Activated T-helper 17 cell treated with anti-CD3 and anti-CD28 coated beads, Interleukin-2, amount 50 U/mL, for 72 hours (primary cell): ENCODE data around the gene FRMD4A. TPM values are rescaled to one million over a fixed set of nuclear protein-coding genes. Genes with fewer than 3 reads are reported as not detected.
A peak's percentile ranks its signal among the peaks of the same experiment; 100 is the strongest.

ENCODE experiments used
- ATAC-seq: fragments of 150-1000 bp; cut with Tn5 transposase; replicated peaks from 2 replicates; pipeline ENCODE4 v1.10.0; 2021; ENCODE audit warnings: mild to moderate bottlenecking, moderate library complexity
- H3K27ac Mint-ChIP-seq: one replicate; pipeline ENCODE4 v1.8.0; 2022; ENCODE audit warnings: mixed read lengths
- H3K27me3 Mint-ChIP-seq: one replicate; pipeline ENCODE4 v1.8.0; 2022; ENCODE audit warnings: mixed read lengths
- H3K36me3 Mint-ChIP-seq: one replicate; pipeline ENCODE4 v1.8.0; 2022; ENCODE audit warnings: low read depth, mild to moderate bottlenecking, mixed read lengths
- H3K4me1 Mint-ChIP-seq: one replicate; pipeline ENCODE4 v1.8.0; 2022; ENCODE audit warnings: mixed read lengths
- H3K4me3 Mint-ChIP-seq: one replicate; pipeline ENCODE4 v1.8.0; 2022; ENCODE audit warnings: mild to moderate bottlenecking, mixed read lengths
- H3K9me3 Mint-ChIP-seq: one replicate; pipeline ENCODE4 v1.8.0; 2022; ENCODE audit warnings: mixed read lengths
- total RNA-seq, 2 donors: library from RNA; stranded (reverse); gene quantifications; one replicate each; pipeline ENCODE4 v1.2.3, GENCODE V29; 2022

Gene FRMD4A
- total RNA-seq, 2 donors from 2014 or later: 0.69 to 2.0 TPM

- Mint-ChIP-seq H3K27me3 (peaks cover 34% of the 10 kb centered on the region), H3K27ac (peak overlapping the region; percentile 33), H3K4me3 (peak overlapping the region; percentile 57), H3K4me1 (peaks cover 11% of the 10 kb centered on the region), H3K36me3 (no peaks in the 10 kb centered on the region), H3K9me3 (no peaks in the 10 kb centered on the region)
- ATAC-seq: no peak
These were observed 624.1 kb downstream of the FRMD4A start for GRCh38 chr10:13706604-13707003.

- ATAC-seq: no peak
- Mint-ChIP-seq H3K27ac (no peak overlapping the region), H3K36me3 (no peaks in the 10 kb centered on the region)
These were observed 624.5 kb downstream of the FRMD4A start for GRCh38 chr10:13706175-13706574.

GRCh38 chr10:13705526-13706174 lies 625.1 kb downstream of the FRMD4A start:
- H3K9me3 Mint-ChIP-seq: no peaks in the 10 kb centered on the region
- ATAC-seq: no peak

More at GRCh38 chr10:13706175-13706574, 624.5 kb downstream of the FRMD4A start:
- H3K9me3 Mint-ChIP-seq: no peaks in the 10 kb centered on the region
- H3K4me1 Mint-ChIP-seq: peaks cover 11% of the 10 kb centered on the region
- peaks cover 34% of the 10 kb centered on the region for H3K27me3 Mint-ChIP-seq
- no peak overlapping the region for H3K4me3 Mint-ChIP-seq

GRCh38 chr10:13704964-13705363 lies 625.8 kb downstream of the FRMD4A start:
- Mint-ChIP-seq H3K27me3 (peaks cover 34% of the 10 kb centered on the region), H3K27ac (no peak overlapping the region), H3K4me3 (no peak overlapping the region), H3K9me3 (no peaks in the 10 kb centered on the region), H3K4me1 (peaks cover 11% of the 10 kb centered on the region), H3K36me3 (no peaks in the 10 kb centered on the region)
- no peak for ATAC-seq

More at GRCh38 chr10:13705526-13706174, 625.1 kb downstream of the FRMD4A start:
- Mint-ChIP-seq H3K27me3 (peaks cover 34% of the 10 kb centered on the region), H3K27ac (no peak overlapping the region), H3K36me3 (no peaks in the 10 kb centered on the region), H3K4me3 (no peak overlapping the region), H3K4me1 (peaks cover 11% of the 10 kb centered on the region)

- ATAC-seq: no peak
- H3K4me1 Mint-ChIP-seq: peaks cover 11% of the 10 kb centered on the region
- no peaks in the 10 kb centered on the region for H3K36me3 Mint-ChIP-seq
- no peaks in the 10 kb centered on the region for H3K9me3 Mint-ChIP-seq
- no peak overlapping the region for H3K27ac Mint-ChIP-seq
- peaks cover 34% of the 10 kb centered on the region for H3K27me3 Mint-ChIP-seq
- no peak overlapping the region for H3K4me3 Mint-ChIP-seq
These were observed 626.7 kb downstream of the FRMD4A start for GRCh38 chr10:13703997-13704536.

GRCh38 chr10:13703101-13703818 lies 627.5 kb downstream of the FRMD4A start:
- no peak overlapping the region for H3K27ac Mint-ChIP-seq
- peaks cover 32% of the 10 kb centered on the region for H3K27me3 Mint-ChIP-seq
- no peak overlapping the region for H3K4me3 Mint-ChIP-seq
- no peaks in the 10 kb centered on the region for H3K9me3 Mint-ChIP-seq
- H3K36me3 Mint-ChIP-seq: no peaks in the 10 kb centered on the region
- no peak for ATAC-seq
- peaks cover 11% of the 10 kb centered on the region for H3K4me1 Mint-ChIP-seq

GRCh38 chr10:13701157-13701919 lies 629.4 kb downstream of the FRMD4A start:
- Mint-ChIP-seq H3K4me3 (no peak overlapping the region), H3K9me3 (no peaks in the 10 kb centered on the region), H3K4me1 (peaks cover 4% of the 10 kb centered on the region), H3K27me3 (peaks cover 24% of the 10 kb centered on the region), H3K27ac (no peak overlapping the region), H3K36me3 (no peaks in the 10 kb centered on the region)
- ATAC-seq: no peak

GRCh38 chr10:13700473-13701144 lies 630.1 kb downstream of the FRMD4A start:
- H3K9me3 Mint-ChIP-seq: no peaks in the 10 kb centered on the region
- H3K4me3 Mint-ChIP-seq: no peak overlapping the region
- no peak for ATAC-seq
- peaks cover 4% of the 10 kb centered on the region for H3K4me1 Mint-ChIP-seq
- H3K36me3 Mint-ChIP-seq: no peaks in the 10 kb centered on the region
- no peak overlapping the region for H3K27ac Mint-ChIP-seq
- H3K27me3 Mint-ChIP-seq: peaks cover 18% of the 10 kb centered on the region

GRCh38 chr10:13699216-13699615 lies 631.5 kb downstream of the FRMD4A start:
- H3K27me3 Mint-ChIP-seq: peaks cover 11% of the 10 kb centered on the region
- H3K27ac Mint-ChIP-seq: no peak overlapping the region
- peaks cover 4% of the 10 kb centered on the region for H3K4me1 Mint-ChIP-seq

GRCh38 chr10:13698217-13698616 lies 632.5 kb downstream of the FRMD4A start:
- no peaks in the 10 kb centered on the region for H3K9me3 Mint-ChIP-seq
- no peaks in the 10 kb centered on the region for H3K36me3 Mint-ChIP-seq
- no peak overlapping the region for H3K27ac Mint-ChIP-seq
- H3K4me1 Mint-ChIP-seq: peaks cover 4% of the 10 kb centered on the region
- H3K27me3 Mint-ChIP-seq: peaks cover 11% of the 10 kb centered on the region
- no peak overlapping the region for H3K4me3 Mint-ChIP-seq
- no peak for ATAC-seq

More at GRCh38 chr10:13699216-13699615, 631.5 kb downstream of the FRMD4A start:
- Mint-ChIP-seq H3K36me3 (no peaks in the 10 kb centered on the region), H3K4me3 (no peak overlapping the region), H3K9me3 (no peaks in the 10 kb centered on the region)
- no peak for ATAC-seq

- H3K27me3 Mint-ChIP-seq: peaks cover 7% of the 10 kb centered on the region
- no peaks in the 10 kb centered on the region for H3K9me3 Mint-ChIP-seq
- H3K27ac Mint-ChIP-seq: no peak overlapping the region
- no peaks in the 10 kb centered on the region for H3K36me3 Mint-ChIP-seq
- no peak overlapping the region for H3K4me3 Mint-ChIP-seq
- H3K4me1 Mint-ChIP-seq: peaks cover 4% of the 10 kb centered on the region
- ATAC-seq: no peak
These were observed 634.7 kb downstream of the FRMD4A start for GRCh38 chr10:13696071-13696470.

- Mint-ChIP-seq H3K4me1 (peaks cover 4% of the 10 kb centered on the region), H3K27ac (no peak overlapping the region), H3K9me3 (no peaks in the 10 kb centered on the region), H3K4me3 (no peak overlapping the region), H3K27me3 (peaks cover 7% of the 10 kb centered on the region), H3K36me3 (no peaks in the 10 kb centered on the region)
- ATAC-seq: no peak
These were observed 635.1 kb downstream of the FRMD4A start for GRCh38 chr10:13695588-13695987.

GRCh38 chr10:13693783-13694700 lies 636.7 kb downstream of the FRMD4A start:
- Mint-ChIP-seq H3K36me3 (no peaks in the 10 kb centered on the region), H3K27ac (no peak overlapping the region), H3K9me3 (no peaks in the 10 kb centered on the region), H3K4me3 (no peak overlapping the region), H3K4me1 (peaks cover 4% of the 10 kb centered on the region), H3K27me3 (peaks cover 7% of the 10 kb centered on the region)
- ATAC-seq: no peak
